K562 (cell line): ENCODE measurements around the gene ITPKB. TPM values are rescaled to one million over a fixed set of nuclear protein-coding genes. Genes with fewer than 3 reads are reported as not detected.

ENCODE experiments used
- BRD9 ChIP-seq: fragments of 450-650 bp; IDR thresholded peaks from 2 replicates; pipeline ENCODE4 v1.6.1; 2018; ENCODE audit warnings: low read depth; ENCODE audit not compliant: partially characterized antibody
- EHMT2 ChIP-seq: fragments of 450-650 bp; IDR thresholded peaks from 2 replicates; pipeline ENCODE4 v1.6.1; 2018; ENCODE audit warnings: antibody characterized with exemption
- EP400 ChIP-seq: fragments of 450-650 bp; IDR thresholded peaks from 2 replicates; pipeline ENCODE4 v1.6.1; 2017; ENCODE audit warnings: antibody characterized with exemption, mild to moderate bottlenecking, moderate library complexity
- HDAC2 ChIP-seq: fragments of 450-650 bp; IDR thresholded peaks from 2 replicates; pipeline ENCODE4 v1.6.1; 2016; ENCODE audit warnings: mild to moderate bottlenecking
- NCOA1 ChIP-seq: fragments of 450-650 bp; IDR thresholded peaks from 2 replicates; pipeline ENCODE4 v1.6.1; 2016; ENCODE audit warnings: low read depth
- SMARCA4 ChIP-seq: fragments of 450-650 bp; IDR thresholded peaks from 2 replicates; pipeline ENCODE4 v1.6.1; 2016
- STAG1 ChIP-seq: sonication (generic); formaldehyde crosslinking; IDR thresholded peaks from 2 replicates; pipeline ENCODE4 v1.5.0; 2020; ENCODE audit warnings: missing genetic modification reagents, borderline replicate concordance
- TCFL5 ChIP-seq: fragments of 250-450 bp; sonication (Bioruptor Pico); conservative IDR thresholded peaks from 2 replicates; pipeline ENCODE4 v1.6.1; 2021; ENCODE audit warnings: mild to moderate bottlenecking, moderate library complexity, matching md5 sums
- ZBTB11 ChIP-seq, 3 experiments: fragments of 200-800 bp in 1 of 3; fragments of 250-450 bp in 1 of 3; fragments of 450-650 bp in 1 of 3; sonication (Bioruptor Pico) in 1 of 3; sonication (Bioruptor generic) in 1 of 3; formaldehyde crosslinking in 1 of 3; IDR thresholded peaks; 2 replicates each; pipeline versions ENCODE4 v1.6.1 to v1.8.0; 2016 to 2022; ENCODE audit warnings: mild to moderate bottlenecking in 2 of 3, missing genetic modification characterization in 2 of 3, missing compliant biosample characterization in 1 of 3, moderate library complexity in 1 of 3
- ZBTB49 ChIP-seq: sonication (generic); formaldehyde crosslinking; IDR thresholded peaks from 2 replicates; pipeline ENCODE4 v1.8.0; 2022; ENCODE audit warnings: missing genetic modification reagents, mild to moderate bottlenecking, borderline replicate concordance
- ZNF124 ChIP-seq: sonication (generic); formaldehyde crosslinking; IDR thresholded peaks from 2 replicates; pipeline ENCODE4 v1.8.1; 2022; ENCODE audit warnings: missing genetic modification reagents
- polyA plus RNA-seq, 8 experiments: library from polyadenylated mRNA; depleted of rRNA in 4 of 8; stranded (reverse) in 5 of 8; unstranded in 3 of 8; fragments of >200 nt; fragmentation: Nextera tagmentation in 2 of 8; fragmentation: Illumina TruSeq in 1 of 8; extraction: Ambion mirVana in 2 of 8; extraction: Trizol in 1 of 8; gene quantifications; 2 replicates each; pipeline versions ENCODE4 v1.2.1 to v1.2.3, GENCODE V29; 2011 to 2014; ENCODE audit warnings: inconsistent platforms in 1 of 8, missing spikeins in 1 of 8
- total RNA-seq, 7 experiments: library from RNA; depleted of rRNA in 6 of 7; stranded (reverse); fragments of >200 nt in 6 of 7; fragmentation: Illumina TruSeq in 2 of 7; extraction: Trizol in 2 of 7; gene quantifications; 2 replicates each; pipeline versions ENCODE4 v1.2.1 to v1.2.3, GENCODE V29; 2011 to 2021; ENCODE audit warnings: low replicate concordance in 1 of 7

ITPKB gene
- total and polyA plus RNA-seq, 9 of the 15 experiments (the other 6 are each of a cell fraction or from before 2014, with no cell fraction given) = 0.01 to 0.22 TPM; not detected in 7

- TF ChIP-seq ZBTB11 (CRISPR knock-in tag; IDR thresholded peaks at IDR 0.05) (no peak), ZNF124 (no peak), EHMT2 (no peak), NCOA1 (no peak), EP400 (no peak), TCFL5 (CRISPR knock-in tag) (no peak), ZBTB49 (no peak), SMARCA4 (no peak), BRD9 (no peak), HDAC2 (no peak), STAG1 (CRISPR knock-in tag) (no peak)
Measured at GRCh38 chr1:226586116-226586515, 153.0 kb downstream of the ITPKB start (continued).
